ENCODE results near the gene FUOM. TPM values are rescaled to one million over a fixed set of nuclear protein-coding genes. Genes with fewer than 3 reads are reported as not detected.

The FUOM gene
- total RNA-seq, 1 donor from 2014 or later: 5.1 TPM

GRCh38 chr10:133309100-133309719 lies 48.6 kb downstream of the FUOM start:
- Histone ChIP-seq H3K9me3 (replicated peaks) (no peaks in the 10 kb centered on the region), H3K4me3 (peak overlapping the region; percentile 100), H3K27ac (replicated peaks) (peak overlapping the region; percentile 100), H3K36me3 (peaks cover 31% of the 10 kb centered on the region), H3K27me3 (ENCODE audit: low read depth) (no peaks in the 10 kb centered on the region), H3K4me1 (peaks cover 52% of the 10 kb centered on the region)
- DNase-seq: peak; percentile 94
- intact Hi-C loops (cut with micrococcal nuclease): no loop called here
- no peak for TF ChIP-seq CTCF (IDR thresholded peaks at IDR 0.05; ENCODE audit: borderline replicate concordance)

GRCh38 chr10:133308421-133309099 lies 49.3 kb downstream of the FUOM start, which contains the start of the genes TUBGCP2 and ZNF511:
TUBGCP2 (minus strand) TSS chr10:133308872; CDS start chr10:133302941, 5,931 bp downstream.
ZNF511 (plus strand) TSS chr10:133308914; CDS start chr10:133308944, 30 bp downstream.
- intact Hi-C loops (cut with micrococcal nuclease): no loop called here
- peak; percentile 10 for TF ChIP-seq CTCF (IDR thresholded peaks at IDR 0.05; ENCODE audit: borderline replicate concordance)
- peaks cover 31% of the 10 kb centered on the region for H3K36me3 ChIP-seq

GRCh38 chr10:133307776-133308420 lies 49.9 kb downstream of the FUOM start:
- Histone ChIP-seq H3K4me3 (peak overlapping the region; percentile 100), H3K27ac (replicated peaks) (peak overlapping the region; percentile 100), H3K36me3 (peaks cover 30% of the 10 kb centered on the region), H3K9me3 (replicated peaks) (no peaks in the 10 kb centered on the region), H3K4me1 (peaks cover 54% of the 10 kb centered on the region), H3K27me3 (ENCODE audit: low read depth) (no peaks in the 10 kb centered on the region)
- intact Hi-C loops (cut with micrococcal nuclease): no loop called here
- peak; percentile 71 for TF ChIP-seq CTCF (IDR thresholded peaks at IDR 0.05; ENCODE audit: borderline replicate concordance)
- peak; percentile 57 for DNase-seq

More at GRCh38 chr10:133308421-133309099, 49.3 kb downstream of the FUOM start, which contains the start of the genes TUBGCP2 and ZNF511:
- Histone ChIP-seq H3K4me3 (peak within 1 kb of the TSS; percentile 100), H3K4me1 (peaks cover 54% of the 10 kb centered on the region), H3K9me3 (replicated peaks) (no peaks in the 10 kb centered on the region), H3K27ac (replicated peaks) (peak within 1 kb of the TSS; percentile 100), H3K27me3 (ENCODE audit: low read depth) (no peaks in the 10 kb centered on the region)
- DNase-seq: peak; percentile 89

- Histone ChIP-seq H3K27me3 (ENCODE audit: low read depth) (no peaks in the 10 kb centered on the region), H3K36me3 (peaks cover 30% of the 10 kb centered on the region), H3K4me3 (peak overlapping the region; percentile 100), H3K27ac (replicated peaks) (no peak overlapping the region), H3K4me1 (peaks cover 54% of the 10 kb centered on the region), H3K9me3 (replicated peaks) (no peaks in the 10 kb centered on the region)
- DNase-seq: no peak
- intact Hi-C loops (cut with micrococcal nuclease): no loop called here
- no peak for TF ChIP-seq CTCF (IDR thresholded peaks at IDR 0.05; ENCODE audit: borderline replicate concordance)
Observed at GRCh38 chr10:133306941-133307379, 50.9 kb downstream of the FUOM start.

GRCh38 chr10:133306097-133306476 lies 51.7 kb downstream of the FUOM start:
- Histone ChIP-seq H3K36me3 (peaks cover 31% of the 10 kb centered on the region), H3K27ac (replicated peaks) (no peak overlapping the region), H3K9me3 (replicated peaks) (no peaks in the 10 kb centered on the region), H3K4me1 (peaks cover 54% of the 10 kb centered on the region), H3K4me3 (no peak overlapping the region), H3K27me3 (ENCODE audit: low read depth) (no peaks in the 10 kb centered on the region)
- TF ChIP-seq CTCF (IDR thresholded peaks at IDR 0.05; ENCODE audit: borderline replicate concordance): no peak
- no peak for DNase-seq
- intact Hi-C loops (cut with micrococcal nuclease): no loop called here

All from left ventricle myocardium inferior (tissue), 1 donor.